HepG2 (cell line): ENCODE data around the gene DEDD2. TPM values are rescaled to one million over a fixed set of nuclear protein-coding genes. Genes with fewer than 3 reads are reported as not detected.

Experiments
- ARHGAP35 ChIP-seq: sonication (generic); formaldehyde crosslinking; IDR thresholded peaks from 2 replicates; pipeline ENCODE4 v1.9.0; 2022; ENCODE audit warnings: mild to moderate bottlenecking, inconsistent platforms, moderate library complexity, missing genetic modification reagents, borderline replicate concordance
- CREB1 ChIP-seq, 2 experiments: fragments of 450-650 bp in 1 of 2; IDR thresholded peaks; 2 replicates each; pipeline ENCODE4 v1.6.1; 2016 to 2017; ENCODE audit warnings: control low read depth in 1 of 2, mild to moderate bottlenecking in 1 of 2, missing compliant biosample characterization in 1 of 2, missing genetic modification characterization in 1 of 2
- EEA1 ChIP-seq: sonication (generic); formaldehyde crosslinking; IDR thresholded peaks from 2 replicates; pipeline ENCODE4 v1.5.1; 2020; ENCODE audit warnings: mild to moderate bottlenecking, missing genetic modification reagents, borderline replicate concordance
- HMGA1 ChIP-seq: sonication (generic); formaldehyde crosslinking; conservative IDR thresholded peaks from 2 replicates; pipeline ENCODE4 v1.4.0; 2020; ENCODE audit warnings: missing genetic modification reagents
- MNT ChIP-seq: fragments of 450-650 bp; IDR thresholded peaks from 2 replicates; pipeline ENCODE4 v1.6.1; 2016
- MXI1 ChIP-seq: IDR thresholded peaks from 3 replicates; pipeline ENCODE4 v1.6.1; 2012; ENCODE audit warnings: low read depth, low read length, inconsistent platforms, borderline replicate concordance
- MYC ChIP-seq: sonication (generic); formaldehyde crosslinking; IDR thresholded peaks from 2 replicates; pipeline ENCODE4 v1.9.0; 2021; ENCODE audit warnings: missing genetic modification reagents, borderline replicate concordance
- PCBP2 ChIP-seq: fragments of 200-400 bp; formaldehyde crosslinking; optimal IDR thresholded peaks from 2 replicates; pipeline ENCODE3; 2018; ENCODE audit warnings: low read length, low read depth; ENCODE audit not compliant: poor library complexity, severe bottlenecking
- RBM22 ChIP-seq: fragments of 200-400 bp; formaldehyde crosslinking; optimal IDR thresholded peaks from 2 replicates; pipeline ENCODE3; 2017; ENCODE audit warnings: mild to moderate bottlenecking, low read length, moderate library complexity
- SALL1 ChIP-seq: sonication (generic); formaldehyde crosslinking; IDR thresholded peaks from 2 replicates; pipeline ENCODE4 v1.8.0; 2022; ENCODE audit warnings: mild to moderate bottlenecking, missing genetic modification reagents
- SRSF1 ChIP-seq: fragments of 200-400 bp; formaldehyde crosslinking; optimal IDR thresholded peaks from 2 replicates; pipeline ENCODE3; 2017; ENCODE audit warnings: mild to moderate bottlenecking, low read depth, low read length, moderate library complexity
- ZNF335 ChIP-seq: sonication (generic); formaldehyde crosslinking; IDR thresholded peaks from 2 replicates; pipeline ENCODE4 v1.4.0; 2020; ENCODE audit warnings: missing genetic modification reagents
- ZNF589 ChIP-seq: sonication (generic); formaldehyde crosslinking; conservative IDR thresholded peaks from 2 replicates; pipeline ENCODE4 v1.8.0; 2022; ENCODE audit warnings: mild to moderate bottlenecking, moderate library complexity, missing genetic modification reagents
- ZNF687 ChIP-seq: sonication (generic); formaldehyde crosslinking; IDR thresholded peaks from 2 replicates; pipeline ENCODE4 v1.5.1; 2020; ENCODE audit warnings: mild to moderate bottlenecking, missing genetic modification reagents, moderate library complexity
- ZNF709 ChIP-seq: sonication (generic); formaldehyde crosslinking; IDR thresholded peaks from 2 replicates; pipeline ENCODE4 v1.5.0; 2020; ENCODE audit warnings: mild to moderate bottlenecking, missing genetic modification reagents
- ZNF720 ChIP-seq: sonication (generic); formaldehyde crosslinking; IDR thresholded peaks from 2 replicates; pipeline ENCODE4 v1.4.0; 2020; ENCODE audit warnings: missing genetic modification reagents
- polyA plus RNA-seq, 8 experiments: library from polyadenylated mRNA; depleted of rRNA in 3 of 8; stranded (reverse) in 7 of 8; unstranded in 1 of 8; fragments of >200 nt; fragmentation: Illumina TruSeq in 4 of 8; extraction: Trizol in 4 of 8; gene quantifications; 2 replicates each; pipeline versions ENCODE4 v1.2.1 to v1.2.3, GENCODE V29; 2011 to 2016; ENCODE audit warnings: low read depth in 4 of 8, missing spikeins in 1 of 8, mixed read lengths in 1 of 8; ENCODE audit not compliant: insufficient read depth in 1 of 8
- total RNA-seq, 5 experiments: library from RNA; depleted of rRNA; stranded (reverse); fragments of >200 nt; fragmentation: Illumina TruSeq; extraction: Trizol; gene quantifications; 2 replicates each; pipeline ENCODE4 v1.2.3, GENCODE V29; 2016; ENCODE audit warnings: low read depth in 1 of 5
- TF ChIP-seq, protein P1 (sequence below): sonication (generic); formaldehyde crosslinking; IDR thresholded peaks from 2 replicates; pipeline ENCODE4 v1.5.1; 2020; ENCODE audit warnings: mild to moderate bottlenecking, missing genetic modification reagents, borderline replicate concordance
- TF ChIP-seq, protein P2 (sequence below): IDR thresholded peaks from 2 replicates; pipeline ENCODE4 v1.6.1; 2012; ENCODE audit warnings: inconsistent platforms
- TF ChIP-seq, protein P3 (sequence below), 2 experiments: fragments of 450-650 bp in 1 of 2; sonication (generic) in 1 of 2; formaldehyde crosslinking; IDR thresholded peaks; 2 replicates each; pipeline versions ENCODE4 v1.5.0 to v1.8.0; 2020 to 2022; ENCODE audit warnings: mild to moderate bottlenecking in 1 of 2, missing genetic modification reagents in 1 of 2

Gene DEDD2
- total and polyA plus RNA-seq, 2 of the 13 experiments (the other 11 are each of a cell fraction or from before 2014, with no cell fraction given), result 19.2 to 24.7 TPM

- TF ChIP-seq PCBP2 (no peak), MXI1 (no peak), EEA1 (0 out of 2 replicates have a peak, but pooled peaks have one; percentile 43), ZNF335 (CRISPR knock-in tag) (no peak), RBM22 (peak; percentile 69), HMGA1 (CRISPR knock-in tag) (no peak), MYC (CRISPR knock-in tag) (peak; percentile 53; the same call in 1 of the 2 replicates), ZNF589 (CRISPR knock-in tag) (0 out of 2 replicates have a peak, but pooled peaks have one; percentile 36), ARHGAP35 (CRISPR knock-in tag) (0 out of 2 replicates have a peak, but pooled peaks have one; percentile 8), ZNF687 (CRISPR knock-in tag) (peak; percentile 63; the same call in 1 of the 2 replicates), ZNF720 (no peak), SALL1 (0 out of 2 replicates have a peak, but pooled peaks have one; percentile 12), ZNF709 (CRISPR knock-in tag) (no peak), SRSF1 (peak; percentile 66), MNT (0 out of 2 replicates have a peak, but pooled peaks have one; percentile 50), CREB1 (IDR thresholded peaks at IDR 0.05) (peak; percentile 56; the same call in 1 of the 2 replicates), CREB1 (CRISPR knock-in tag; IDR thresholded peaks at IDR 0.05) (no peak)
- TF ChIP-seq, protein P1, sequence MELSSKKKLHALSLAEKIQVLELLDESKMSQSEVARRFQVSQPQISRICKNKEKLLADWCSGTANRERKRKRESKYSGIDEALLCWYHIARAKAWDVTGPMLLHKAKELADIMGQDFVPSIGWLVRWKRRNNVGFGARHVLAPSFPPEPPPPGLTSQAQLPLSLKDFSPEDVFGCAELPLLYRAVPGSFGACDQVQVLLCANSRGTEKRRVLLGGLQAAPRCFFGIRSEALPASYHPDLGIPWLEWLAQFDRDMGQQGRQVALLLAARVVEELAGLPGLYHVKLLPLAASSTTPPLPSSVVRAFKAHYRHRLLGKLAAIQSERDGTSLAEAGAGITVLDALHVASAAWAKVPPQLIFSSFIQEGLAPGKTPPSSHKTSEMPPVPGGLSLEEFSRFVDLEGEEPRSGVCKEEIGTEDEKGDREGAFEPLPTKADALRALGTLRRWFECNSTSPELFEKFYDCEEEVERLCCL (CRISPR knock-in tag), result 0 out of 2 replicates have a peak, but pooled peaks have one; percentile 46
- TF ChIP-seq, protein P2, sequence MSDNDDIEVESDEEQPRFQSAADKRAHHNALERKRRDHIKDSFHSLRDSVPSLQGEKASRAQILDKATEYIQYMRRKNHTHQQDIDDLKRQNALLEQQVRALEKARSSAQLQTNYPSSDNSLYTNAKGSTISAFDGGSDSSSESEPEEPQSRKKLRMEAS, result peak; percentile 60; the same call in 1 of the 2 replicates
- TF ChIP-seq, protein P3, sequence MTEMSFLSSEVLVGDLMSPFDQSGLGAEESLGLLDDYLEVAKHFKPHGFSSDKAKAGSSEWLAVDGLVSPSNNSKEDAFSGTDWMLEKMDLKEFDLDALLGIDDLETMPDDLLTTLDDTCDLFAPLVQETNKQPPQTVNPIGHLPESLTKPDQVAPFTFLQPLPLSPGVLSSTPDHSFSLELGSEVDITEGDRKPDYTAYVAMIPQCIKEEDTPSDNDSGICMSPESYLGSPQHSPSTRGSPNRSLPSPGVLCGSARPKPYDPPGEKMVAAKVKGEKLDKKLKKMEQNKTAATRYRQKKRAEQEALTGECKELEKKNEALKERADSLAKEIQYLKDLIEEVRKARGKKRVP (CRISPR knock-in tag; IDR thresholded peaks at IDR 0.05), result 0 out of 4 replicates have a peak, but pooled peaks of 1 of the 2 experiments have one; percentile 20
These were observed 35.1 kb upstream of the DEDD2 start (continued) for GRCh38 chr19:42252365-42253244.
